SU-DHL-6 (cell line): ENCODE measurements around the gene KCNC4.

Experiments
- CTCF ChIP-seq: fragments of 200-600 bp; sonication (generic); IDR thresholded peaks from one replicate; pipeline ENCODE4 v1.5.1; 2017; ENCODE audit warnings: antibody characterized with exemption, mild to moderate bottlenecking, low read length, moderate library complexity; ENCODE audit not compliant: insufficient read depth, poor library complexity, severe bottlenecking
- EZH2phosphoT487 ChIP-seq: fragments of 200-600 bp; sonication (generic), shearing (Covaris generic); conservative IDR thresholded peaks from 2 replicates; pipeline ENCODE4 v1.6.1; 2018; ENCODE audit warnings: mild to moderate bottlenecking, antibody characterized with exemption, low read length, moderate library complexity, mixed read lengths

GRCh38 chr1:110243574-110243973, 33.5 kb downstream of the KCNC4 start:
- no peak for TF ChIP-seq EZH2phosphoT487
- no peak for TF ChIP-seq CTCF
